H1 (cell line): ENCODE results near the gene PRR4. TPM values are rescaled to one million over a fixed set of nuclear protein-coding genes. Genes with fewer than 3 reads are reported as not detected.

ENCODE experiments used
- CTCF ChIA-PET: fragments of 300-600 bp; sonication (Branson Sonifier 250); formaldehyde crosslinking; loops from one replicate; lab custom pipeline; 2021; ENCODE audit not compliant: partially characterized antibody; lab: Charles Lee
- POLR2A ChIA-PET: fragments of 300-600 bp; sonication (Branson Sonifier 250); formaldehyde crosslinking; loops from one replicate; lab custom pipeline; 2021; ENCODE audit warnings: inconsistent platforms; ENCODE audit not compliant: partially characterized antibody; lab: Charles Lee
- DNase-seq, 2 experiments: peaks; one replicate each; pipeline versions ENCODE4 v3.0.0 to v3.0.0-alpha.2; 2010 to 2022; ENCODE audit warnings: low spot score in 2 of 2, low read depth in 1 of 2, mixed read lengths in 1 of 2
- FAIRE-seq: peaks from 2 replicates; lab custom pipeline; 2011; peaks lifted over from hg19 to GRCh38; lab: Jason Lieb, UNC
- H2AFZ ChIP-seq: 2 replicates; pipeline ENCODE4 v1.8.1; 2012; ENCODE audit warnings: low read length, inconsistent platforms
- H2AK5ac ChIP-seq: 2 replicates; pipeline ENCODE4 v1.6.1; 2013; ENCODE audit warnings: low read depth, low read length
- H2BK120ac ChIP-seq: replicated peaks from 2 replicates; pipeline ENCODE3; 2013; ENCODE audit warnings: low read depth, low read length, inconsistent platforms
- H2BK12ac ChIP-seq: 2 replicates; pipeline ENCODE4 v1.6.1; 2013; ENCODE audit warnings: low read depth, low read length
- H2BK15ac ChIP-seq: 2 replicates; pipeline ENCODE4 v1.6.1; 2013; ENCODE audit warnings: low read length
- H2BK20ac ChIP-seq: 2 replicates; pipeline ENCODE4 v1.6.1; 2013; ENCODE audit warnings: low read length
- H2BK5ac ChIP-seq: 2 replicates; pipeline ENCODE4 v1.6.1; 2013; ENCODE audit warnings: low read depth, low read length
- H3K14ac ChIP-seq: 2 replicates; pipeline ENCODE4 v1.6.1; 2013; ENCODE audit warnings: inconsistent platforms; ENCODE audit not compliant: insufficient read length
- H3K18ac ChIP-seq: 2 replicates; pipeline ENCODE4 v1.6.1; 2013; ENCODE audit warnings: low read length; ENCODE audit errors: extremely low read depth
- H3K23ac ChIP-seq: 2 replicates; pipeline ENCODE4 v1.6.1; 2013; ENCODE audit warnings: inconsistent platforms; ENCODE audit not compliant: insufficient read length
- H3K23me2 ChIP-seq: 2 replicates; pipeline ENCODE4 v1.6.1; 2013; ENCODE audit warnings: low read depth, low read length
- H3K27ac ChIP-seq: 2 replicates; pipeline ENCODE4 v1.6.1; 2011; ENCODE audit warnings: low read depth, low read length, inconsistent platforms
- H3K27me3 ChIP-seq, 4 experiments: replicated peaks in 1 of 4; 1 replicate in 1 of 4; 2 replicates in 3 of 4; pipeline versions ENCODE4 v1.6.1 to v1.8.1; 2011 to 2013; ENCODE audit warnings: low read length in 3 of 4, mild to moderate bottlenecking in 3 of 4, inconsistent platforms in 2 of 4, mixed read lengths in 2 of 4, moderate library complexity in 1 of 4; ENCODE audit not compliant: control insufficient read depth in 3 of 4, insufficient read depth in 3 of 4; ENCODE audit errors: extremely low read depth in 1 of 4
- H3K36me3 ChIP-seq, 4 experiments: 2 replicates each; pipeline versions ENCODE4 v1.6.1 to v1.8.1; 2011 to 2013; ENCODE audit warnings: mild to moderate bottlenecking in 4 of 4, low read length in 3 of 4, moderate library complexity in 2 of 4, control low read depth in 1 of 4, inconsistent platforms in 1 of 4; ENCODE audit not compliant: insufficient read depth in 4 of 4, control insufficient read depth in 2 of 4
- H3K4ac ChIP-seq: replicated peaks from 2 replicates; pipeline ENCODE3; 2013; ENCODE audit warnings: low read length, low read depth, mixed read lengths, inconsistent platforms; ENCODE audit not compliant: insufficient read length
- H3K4me1 ChIP-seq, 4 experiments: replicated peaks in 1 of 4; 1 replicate in 1 of 4; 2 replicates in 3 of 4; pipeline versions ENCODE4 v1.6.1 to v1.8.1; 2011 to 2013; ENCODE audit warnings: low read length in 3 of 4, inconsistent platforms in 2 of 4, mixed read lengths in 1 of 4; ENCODE audit not compliant: insufficient read depth in 4 of 4, control insufficient read depth in 3 of 4
- H3K4me2 ChIP-seq, 2 experiments: 2 replicates each; pipeline versions ENCODE4 v1.6.1 to v1.8.1; 2011 to 2013; ENCODE audit warnings: low read depth in 2 of 2, low read length in 2 of 2, control low read depth in 1 of 2, inconsistent platforms in 1 of 2, mild to moderate bottlenecking in 1 of 2; ENCODE audit not compliant: insufficient read depth in 1 of 2
- H3K4me3 ChIP-seq, 4 experiments: fragments of 200-600, 300-600 bp in 1 of 4; sonication (generic), shearing (Covaris generic), sonication (Bioruptor Twin) in 1 of 4; 2 replicates each; pipeline versions ENCODE4 v1.5.1 to v1.8.1; 2011 to 2016; ENCODE audit warnings: low read length in 4 of 4, low read depth in 3 of 4, control low read depth in 2 of 4, inconsistent platforms in 2 of 4, mild to moderate bottlenecking in 2 of 4, mixed read lengths in 1 of 4, moderate library complexity in 1 of 4; ENCODE audit not compliant: insufficient read depth in 2 of 4; ENCODE audit errors: extremely low read depth in 1 of 4
- H3K56ac ChIP-seq: replicated peaks from 2 replicates; pipeline ENCODE3; 2013; ENCODE audit warnings: low read depth, mild to moderate bottlenecking, mixed read lengths, low read length, inconsistent platforms; ENCODE audit not compliant: insufficient read length
- H3K79me1 ChIP-seq: 2 replicates; pipeline ENCODE4 v1.6.1; 2013; ENCODE audit warnings: low read depth, low read length, control low read depth
- H3K79me2 ChIP-seq, 2 experiments: 2 replicates each; pipeline versions ENCODE4 v1.6.1 to v1.8.1; 2012 to 2013; ENCODE audit warnings: low read length in 2 of 2, mild to moderate bottlenecking in 2 of 2, inconsistent platforms in 1 of 2; ENCODE audit not compliant: insufficient read depth in 2 of 2, control insufficient read depth in 1 of 2
- H3K9ac ChIP-seq, 4 experiments: replicated peaks in 1 of 4; 1 replicate in 1 of 4; 2 replicates in 3 of 4; pipeline versions ENCODE4 v1.6.1 to v1.8.1; 2011 to 2013; ENCODE audit warnings: low read depth in 3 of 4, low read length in 3 of 4, control low read depth in 2 of 4, mild to moderate bottlenecking in 2 of 4, moderate library complexity in 2 of 4, inconsistent platforms in 1 of 4; ENCODE audit errors: extremely low read depth in 1 of 4
- H3K9me3 ChIP-seq, 2 experiments: 2 replicates each; pipeline versions ENCODE4 v1.6.1 to v1.8.1; 2012 to 2013; ENCODE audit warnings: mild to moderate bottlenecking in 2 of 2, moderate library complexity in 2 of 2, control low read depth in 1 of 2, inconsistent platforms in 1 of 2, low read depth in 1 of 2, low read length in 1 of 2, mixed read lengths in 1 of 2; ENCODE audit not compliant: insufficient read depth in 2 of 2
- H4K20me1 ChIP-seq, 2 experiments: replicated peaks in 1 of 2; 2 replicates each; pipeline versions ENCODE3 to v1.8.1; 2011 to 2013; ENCODE audit warnings: inconsistent platforms in 2 of 2, low read length in 2 of 2, mild to moderate bottlenecking in 1 of 2; ENCODE audit not compliant: insufficient read depth in 2 of 2, control insufficient read depth in 1 of 2
- H4K5ac ChIP-seq: 2 replicates; pipeline ENCODE4 v1.6.1; 2013; ENCODE audit warnings: low read length, low read depth, mixed read lengths, inconsistent platforms; ENCODE audit not compliant: insufficient read length
- H4K8ac ChIP-seq: 2 replicates; pipeline ENCODE4 v1.8.0; 2013; ENCODE audit warnings: mild to moderate bottlenecking, moderate library complexity, low read length, inconsistent platforms; ENCODE audit not compliant: insufficient read depth; ENCODE audit errors: extremely low read depth
- H4K91ac ChIP-seq: replicated peaks from 2 replicates; pipeline ENCODE3; 2013; ENCODE audit warnings: low read length, mixed read lengths, inconsistent platforms; ENCODE audit not compliant: insufficient read length
- CTBP2 ChIP-seq: IDR thresholded peaks from 2 replicates; pipeline ENCODE4 v1.7.0; 2011; ENCODE audit warnings: borderline replicate concordance, mild to moderate bottlenecking, moderate library complexity, mixed read lengths, low read length; ENCODE audit not compliant: insufficient read depth, insufficient read length
- EP300 ChIP-seq, 2 experiments: IDR thresholded peaks; 1 replicate in 1 of 2; 2 replicates in 1 of 2; pipeline ENCODE4 v1.6.1; 2011 to 2012; ENCODE audit warnings: low read depth in 2 of 2, low read length in 2 of 2, mild to moderate bottlenecking in 2 of 2, borderline replicate concordance in 1 of 2, inconsistent platforms in 1 of 2, moderate library complexity in 1 of 2
- JUND ChIP-seq: IDR thresholded peaks from 2 replicates; pipeline ENCODE4 v1.6.1; 2011; ENCODE audit warnings: mild to moderate bottlenecking, improper control_type of control experiment, low read length
- KDM1A ChIP-seq: fragments of 200-600, 300-600 bp; sonication (generic); IDR thresholded peaks from 2 replicates; pipeline ENCODE4 v1.7.1; 2016; ENCODE audit warnings: mild to moderate bottlenecking, low read length, borderline replicate concordance
- PHF8 ChIP-seq: fragments of 200-600 bp; sonication (generic); conservative IDR thresholded peaks from 2 replicates; pipeline ENCODE4 v1.7.1; 2012; ENCODE audit warnings: low read depth, mild to moderate bottlenecking, inconsistent platforms, low read length, moderate library complexity
- POLR2A ChIP-seq, 2 experiments: IDR thresholded peaks; 1 replicate in 1 of 2; 2 replicates in 1 of 2; pipeline ENCODE4 v1.6.1; 2011; ENCODE audit warnings: low read depth in 2 of 2, low read length in 2 of 2, mild to moderate bottlenecking in 2 of 2; ENCODE audit errors: control extremely low read depth in 1 of 2
- RNF2 ChIP-seq: fragments of 200-900, 300-1000 bp; sonication (generic); IDR thresholded peaks from 2 replicates; pipeline ENCODE4 v1.7.1; 2016; ENCODE audit warnings: borderline replicate concordance, low read depth, mild to moderate bottlenecking, antibody characterized with exemption, low read length; ENCODE audit not compliant: poor library complexity, severe bottlenecking; ENCODE audit errors: missing control alignments
- RXRA ChIP-seq: IDR thresholded peaks from 2 replicates; pipeline ENCODE4 v1.6.1; 2011; ENCODE audit warnings: low read depth, mild to moderate bottlenecking, low read length, moderate library complexity; ENCODE audit not compliant: insufficient read depth
- SAP30 ChIP-seq: fragments of 300-600 bp; sonication (generic); IDR thresholded peaks from 2 replicates; pipeline ENCODE4 v1.7.1; 2012; ENCODE audit warnings: low read length, moderate library complexity, mild to moderate bottlenecking, inconsistent platforms; ENCODE audit not compliant: insufficient read depth, insufficient replicate concordance
- SP4 ChIP-seq: IDR thresholded peaks from 2 replicates; pipeline ENCODE4 v1.6.1; 2012; ENCODE audit warnings: low read length, inconsistent platforms
- SRF ChIP-seq: IDR thresholded peaks from 2 replicates; pipeline ENCODE4 v1.6.1; 2011; ENCODE audit warnings: mild to moderate bottlenecking, low read depth, low read length, moderate library complexity
- TBP ChIP-seq: IDR thresholded peaks from 2 replicates; pipeline ENCODE4 v1.6.1; 2011; ENCODE audit warnings: low read depth, low read length, improper control_type of control experiment
- TEAD4 ChIP-seq: IDR thresholded peaks from 2 replicates; pipeline ENCODE4 v1.6.1; 2012; ENCODE audit warnings: low read depth, low read length, inconsistent platforms, mixed read lengths
- whole genome bisulfite sequencing, 2 experiments: shearing (Covaris generic) in 1 of 2; methylation state at CpG; one replicate each; pipeline versions ENCODE4 v1.1.6 to v1.1.7; 2013 to 2015; ENCODE audit warnings: low lambda C conversion rate in 2 of 2, mixed read lengths in 2 of 2, inconsistent platforms in 1 of 2, low coverage in 1 of 2, missing lambda C conversion rate in 1 of 2; ENCODE audit not compliant: insufficient replicate concordance in 2 of 2, insufficient coverage in 1 of 2, insufficient read length in 1 of 2; ENCODE audit errors: extremely low coverage in 1 of 2, missing lambda C conversion rate in 1 of 2; 5-methylcytosine and 5-hydroxymethylcytosine counted together
- polyA plus RNA-seq, 7 experiments: library from polyadenylated mRNA; depleted of rRNA in 3 of 7; stranded (reverse) in 5 of 7; unstranded in 2 of 7; fragments of >200 nt in 5 of 7; fragments of 200-250 nt in 2 of 7; gene quantifications; 1 replicate in 5 of 7; 2 replicates in 1 of 7; 4 replicates in 1 of 7; pipeline versions ENCODE4 v1.2.1 to v1.2.3, GENCODE V29; 2011 to 2013; ENCODE audit warnings: missing spikeins in 2 of 7, mixed read lengths in 2 of 7
- total RNA-seq: library from RNA; stranded (reverse); fragmentation: NEBNext Ultra II Directional; extraction: Animal tissue kit (Norgen Biotek cat#: 25700); gene quantifications from 2 replicates; pipeline ENCODE4 v1.2.1, GENCODE V29; 2021

Gene PRR4
- total and polyA plus RNA-seq, 2 of the 8 experiments (the other 6 are each of a cell fraction or from before 2014, with no cell fraction given) = 11.2 TPM; not detected in 1

DNA sequence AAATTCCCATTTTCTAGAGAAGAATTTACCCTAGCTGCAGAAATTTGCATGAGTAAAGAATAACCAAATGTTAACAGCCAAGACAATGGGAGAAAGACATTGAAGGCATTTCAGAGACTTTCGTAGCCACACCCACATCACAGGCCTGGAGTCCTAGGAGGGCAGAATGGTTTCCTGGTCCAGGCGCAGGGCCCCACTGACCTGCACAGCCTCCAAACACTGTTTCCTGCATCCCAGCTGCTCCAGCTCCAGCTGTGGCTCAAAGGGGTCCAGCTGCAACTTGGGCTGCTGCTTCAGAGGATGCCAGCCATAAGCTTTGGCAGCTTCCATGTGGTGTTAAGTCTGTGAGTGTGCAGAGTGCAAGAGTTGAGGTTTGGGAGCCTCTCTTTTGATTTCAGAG lies 6.5 kb upstream of the PRR4 start:
- no peak overlapping the region for H2BK120ac ChIP-seq
- H2BK5ac ChIP-seq = no peak overlapping the region
- H3K9ac ChIP-seq = no peak overlapping the region
- H3K9me3 ChIP-seq = peaks cover 18 to 20% of the 10 kb centered on the region in 2 experiments
- H3K4ac ChIP-seq = no peak overlapping the region
- H4K20me1 ChIP-seq = peaks cover 0 to 3% of the 10 kb centered on the region in 2 experiments
- no peak overlapping the region for H3K4me3 ChIP-seq
- no peak overlapping the region for H3K23ac ChIP-seq
- no peak overlapping the region for H3K14ac ChIP-seq
- POLR2A ChIA-PET = no interaction called here
- H3K56ac ChIP-seq = no peak overlapping the region
- no peak overlapping the region for H3K18ac ChIP-seq
- H3K79me2 ChIP-seq = no peaks in the 10 kb centered on the region
- H2BK12ac ChIP-seq = no peak overlapping the region
- no peak overlapping the region for H3K27ac ChIP-seq
- WGBS, 2 experiments = 95% methylated on average over 2 of the region's 2 CpGs; no CpG with 5 or more reads in 1 of the 2 experiments
- H2BK15ac ChIP-seq = no peak overlapping the region
- no peaks in the 10 kb centered on the region for H3K79me1 ChIP-seq
- H3K27me3 ChIP-seq = no peaks in the 10 kb centered on the region
- H3K4me1 ChIP-seq = no peaks in the 10 kb centered on the region
- H3K23me2 ChIP-seq = no peaks in the 10 kb centered on the region
- H4K91ac ChIP-seq = no peak overlapping the region
- H4K8ac ChIP-seq = no peak overlapping the region
- CTCF ChIA-PET = interaction anchor here (0.9 kb wide), 1 partner anchor 12 kb away, joined by 3 read pairs; no protein-coding TSS in a partner anchor
- H2AK5ac ChIP-seq = no peak overlapping the region
- peaks cover 0 to 14% (median 3%) of the 10 kb centered on the region in 4 experiments; a peak in 3 of 8 replicates for H3K36me3 ChIP-seq
- H3K4me2 ChIP-seq = no peak overlapping the region
- no peak overlapping the region for H2AFZ ChIP-seq
- DNase-seq = no peak
- H2BK20ac ChIP-seq = no peak overlapping the region
- H4K5ac ChIP-seq = no peak overlapping the region
- no peak for FAIRE-seq
- TF ChIP-seq CTBP2 (no peak), TEAD4 (no peak), TBP (no peak), POLR2A (IDR thresholded peaks at IDR 0.05; ENCODE audit: control extremely low read depth in 1 of 2, low read depth in 2 of 2, low read length in 2 of 2) (no peak), RNF2 (no peak), JUND (no peak), PHF8 (no peak), SRF (no peak), KDM1A (no peak), EP300 (IDR thresholded peaks at IDR 0.05; ENCODE audit: borderline replicate concordance in 1 of 2, low read depth in 2 of 2, low read length in 2 of 2) (no peak), SAP30 (no peak), SP4 (no peak), RXRA (no peak)
